Measurements from ENCODE around the gene RAB40A. TPM values are rescaled to one million over a fixed set of nuclear protein-coding genes. Genes with fewer than 3 reads are reported as not detected.

RAB40A gene, protein sequence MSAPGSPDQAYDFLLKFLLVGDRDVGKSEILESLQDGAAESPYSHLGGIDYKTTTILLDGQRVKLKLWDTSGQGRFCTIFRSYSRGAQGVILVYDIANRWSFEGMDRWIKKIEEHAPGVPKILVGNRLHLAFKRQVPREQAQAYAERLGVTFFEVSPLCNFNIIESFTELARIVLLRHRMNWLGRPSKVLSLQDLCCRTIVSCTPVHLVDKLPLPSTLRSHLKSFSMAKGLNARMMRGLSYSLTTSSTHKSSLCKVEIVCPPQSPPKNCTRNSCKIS
- 1 to 10 TPM; 2.1 to 3.0 (median 2.2) TPM for polyA plus RNA-seq (ENCODE audit: insufficient read length in 3 of 3)

GRCh38 chrX:103519389-103519788 is at the start of gene RAB40A:
RAB40A (minus strand) TSS chrX:103519489; CDS start chrX:103500756, 18,733 bp downstream.
- DNase-seq (ENCODE audit: low read depth in 3 of 3, low spot score in 2 of 3) = no peak

- no peak for DNase-seq (ENCODE audit: low read depth in 3 of 3, low spot score in 2 of 3)
Observed at GRCh38 chrX:103565752-103566151, 46.5 kb upstream of the RAB40A start.

DNA sequence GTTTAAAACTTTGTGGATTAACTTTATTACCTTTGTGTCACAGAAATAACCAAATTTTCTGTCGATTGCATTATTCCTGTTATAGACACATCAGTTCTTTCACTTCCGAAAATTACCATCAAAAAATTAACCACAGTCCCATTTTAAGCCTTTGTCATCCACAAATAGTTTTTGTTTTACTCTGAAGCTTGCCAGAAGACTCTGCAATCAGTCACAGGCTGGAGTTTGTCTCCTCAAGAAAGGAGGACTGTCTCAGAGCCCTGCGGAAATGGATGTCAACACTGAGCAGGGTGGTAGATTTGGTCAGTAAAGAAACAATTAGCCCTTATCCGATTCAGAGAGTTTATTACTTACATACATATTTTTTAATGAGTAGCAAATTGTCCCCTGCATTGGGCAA is 45.9 kb upstream of the RAB40A start:
- no peak for DNase-seq (ENCODE audit: low read depth in 3 of 3, low spot score in 2 of 3)

- no peak for DNase-seq (ENCODE audit: low read depth in 3 of 3, low spot score in 2 of 3)
Observed at GRCh38 chrX:103562801-103563200, 43.5 kb upstream of the RAB40A start.

DNA sequence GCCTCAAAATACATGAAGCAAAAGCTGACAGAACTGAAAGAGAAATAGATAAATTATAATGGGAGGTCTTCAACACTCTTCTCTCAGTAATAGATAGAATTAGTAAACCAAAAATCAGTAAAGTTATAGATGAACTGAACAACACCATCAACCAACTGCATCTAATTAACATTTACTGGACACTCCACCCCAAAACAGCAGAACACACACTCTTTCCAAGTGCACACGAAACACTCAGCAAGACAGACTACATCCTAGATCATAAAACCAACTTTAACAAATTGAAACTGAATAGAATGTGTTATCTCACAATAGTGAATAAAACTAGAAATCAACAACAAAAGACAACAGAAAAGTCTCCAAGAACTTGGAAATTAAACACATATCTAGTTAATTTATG is 41.0 kb upstream of the RAB40A start:
- no peak for DNase-seq (ENCODE audit: low read depth in 3 of 3, low spot score in 2 of 3)

DNA sequence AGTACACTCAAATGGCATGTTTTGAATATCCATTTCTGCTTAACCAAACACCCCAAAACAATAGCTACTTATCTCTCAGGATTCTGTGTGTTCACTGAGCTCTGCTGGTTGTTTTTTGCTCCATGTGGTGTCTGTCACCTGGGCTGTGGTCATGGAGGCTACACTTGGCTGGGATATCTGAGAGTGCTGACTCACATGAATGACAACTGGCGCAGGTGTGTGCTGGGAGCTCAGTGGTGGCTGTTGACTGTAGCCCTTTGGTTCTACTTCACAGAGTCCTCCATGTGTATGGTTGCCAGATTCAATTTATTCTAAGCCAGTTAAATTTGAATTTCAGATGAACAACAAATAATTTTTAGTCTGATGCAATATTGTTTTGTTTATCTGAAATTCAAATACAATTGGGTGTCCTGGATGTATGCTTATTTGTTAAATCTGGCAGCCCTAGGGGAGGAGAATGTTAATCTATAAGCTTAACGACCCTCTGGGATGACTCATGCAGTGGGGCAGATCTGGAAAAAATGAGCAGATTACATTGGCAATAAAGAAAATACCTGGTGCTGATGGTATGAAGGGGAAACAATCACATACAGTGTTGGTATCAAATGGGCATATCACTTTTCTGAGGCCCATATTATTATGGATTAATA is 37.8 kb upstream of the RAB40A start:
- DNase-seq (ENCODE audit: low read depth in 3 of 3, low spot score in 2 of 3) = no peak

DNA sequence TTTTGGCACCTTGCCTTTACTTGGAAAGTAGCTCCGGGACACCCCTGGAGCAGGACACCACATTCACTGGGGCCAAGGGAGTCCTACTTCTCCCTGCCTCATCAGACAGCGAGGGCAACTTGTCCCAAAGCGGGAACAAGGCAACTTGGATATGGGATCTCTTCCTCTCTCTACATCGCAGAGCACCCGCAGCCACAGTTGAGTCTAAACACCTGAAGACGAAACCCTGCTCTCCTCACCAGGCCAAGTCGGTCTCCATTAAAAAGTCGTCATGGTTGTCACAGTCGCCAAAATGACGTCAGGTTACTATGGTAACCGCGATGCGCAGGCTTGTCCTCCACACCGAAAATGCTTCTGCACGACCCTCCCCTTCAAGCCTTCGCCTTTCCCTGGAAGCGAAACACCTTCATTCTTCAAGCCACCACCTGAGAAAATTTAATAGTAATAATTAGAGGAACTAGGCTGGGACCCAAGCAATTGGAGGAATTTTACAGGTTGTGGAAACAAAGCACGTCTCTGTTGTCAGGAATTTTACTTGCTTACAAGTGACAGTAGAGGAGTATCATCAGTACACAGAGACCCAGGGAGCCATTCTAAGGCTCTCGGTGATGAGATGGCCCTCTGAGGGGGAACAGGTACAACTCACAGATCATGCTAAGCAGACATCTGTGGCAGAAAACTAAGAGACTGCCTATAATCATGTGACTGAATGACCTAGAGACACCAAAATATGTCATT is 35.6 kb upstream of the RAB40A start:
- DNase-seq (ENCODE audit: low read depth in 3 of 3, low spot score in 2 of 3) = peak; percentile 71 to 76 (median 75)

DNA sequence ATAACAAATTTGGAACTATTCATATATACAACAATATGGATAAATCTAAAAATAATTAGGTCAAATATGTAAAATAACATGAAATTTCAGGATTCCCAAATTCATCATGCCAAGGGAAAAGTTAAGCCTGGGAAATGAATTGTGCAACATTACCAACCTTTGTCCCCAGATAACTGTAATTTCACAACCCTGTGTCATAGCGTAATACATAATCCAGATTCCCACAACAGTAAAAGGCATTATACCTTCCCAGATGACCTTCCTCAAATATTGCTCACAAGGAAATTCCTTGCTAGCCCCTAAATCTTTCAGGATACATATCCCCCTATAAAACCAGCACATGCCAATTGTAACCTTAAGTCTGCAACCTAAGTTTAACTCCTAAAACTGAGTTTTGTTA is 32.9 kb upstream of the RAB40A start:
- DNase-seq (ENCODE audit: low read depth in 3 of 3, low spot score in 2 of 3) = no peak

GRCh38 chrX:103550415-103551051 is 31.2 kb upstream of the RAB40A start:
- DNase-seq (ENCODE audit: low read depth in 3 of 3, low spot score in 2 of 3) = no peak

- DNase-seq (ENCODE audit: low read depth in 3 of 3, low spot score in 2 of 3) = no peak
Observed at GRCh38 chrX:103549916-103550315, 30.6 kb upstream of the RAB40A start.

DNA sequence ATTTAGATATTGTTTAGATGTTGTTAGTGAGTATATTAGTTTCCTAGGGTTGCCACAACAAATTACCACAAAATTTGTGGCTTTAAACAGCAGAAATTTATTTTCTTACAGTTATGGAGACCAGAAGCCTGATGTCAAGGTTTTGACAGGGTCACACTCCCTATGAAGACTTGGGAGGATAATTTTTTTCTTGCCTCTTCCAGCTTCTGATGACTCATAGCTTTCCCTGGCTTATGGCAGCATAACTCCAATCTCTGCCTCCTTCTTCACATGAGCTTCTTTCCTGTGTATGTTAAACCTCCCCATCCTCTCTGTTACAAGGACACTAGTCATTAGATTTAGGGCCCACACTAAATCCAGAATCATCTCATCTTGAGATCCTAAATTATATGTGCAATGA is 20.9 kb upstream of the RAB40A start:
- DNase-seq (ENCODE audit: low read depth in 3 of 3, low spot score in 2 of 3) = no peak

- DNase-seq (ENCODE audit: low read depth in 3 of 3, low spot score in 2 of 3) = no peak
Observed at GRCh38 chrX:103539695-103540094, 20.4 kb upstream of the RAB40A start.

DNA sequence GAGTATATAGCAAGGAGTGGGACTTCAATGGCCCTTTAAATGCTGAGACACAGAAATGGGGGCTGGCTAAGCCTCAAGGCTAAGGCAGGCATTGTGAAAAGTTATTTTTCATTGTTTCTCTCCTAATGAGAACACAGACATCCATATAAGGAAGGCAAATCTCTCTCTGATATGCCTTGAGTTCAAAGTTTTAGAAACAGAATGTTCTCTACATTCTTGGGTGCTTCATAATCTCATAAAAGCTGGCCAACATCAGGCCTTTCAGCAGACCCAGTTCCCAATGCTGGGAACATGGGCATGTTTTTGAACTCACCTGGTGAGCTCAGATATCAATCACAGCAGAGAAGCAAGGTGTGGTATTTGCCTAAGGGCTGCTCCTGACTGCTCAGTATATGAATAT is 19.4 kb upstream of the RAB40A start:
- no peak for DNase-seq (ENCODE audit: low read depth in 3 of 3, low spot score in 2 of 3)

GRCh38 chrX:103537871-103538387 is 18.6 kb upstream of the RAB40A start:
- no peak for DNase-seq (ENCODE audit: low read depth in 3 of 3, low spot score in 2 of 3)

DNA sequence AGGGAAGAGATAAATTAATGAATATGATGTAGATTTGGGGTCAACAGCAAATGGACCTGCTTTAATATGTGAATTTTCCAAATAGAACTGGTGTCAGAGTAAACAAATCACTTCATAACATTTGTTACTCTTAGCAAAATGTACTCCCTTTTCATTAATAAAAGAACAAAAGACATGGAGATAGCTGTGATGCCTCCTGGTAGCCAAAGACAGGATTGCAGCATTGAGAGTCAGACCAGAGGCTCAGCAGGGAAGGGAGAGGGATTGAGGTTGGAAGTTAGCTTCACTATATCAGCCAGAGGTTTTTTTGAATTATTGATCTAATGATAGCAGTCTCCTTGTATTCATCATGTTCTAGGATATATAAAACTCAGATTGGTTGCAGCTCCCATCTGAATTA is 17.4 kb upstream of the RAB40A start:
- DNase-seq (ENCODE audit: low read depth in 3 of 3, low spot score in 2 of 3) = no peak

GRCh38 chrX:103536071-103536470 is 16.8 kb upstream of the RAB40A start:
- DNase-seq (ENCODE audit: low read depth in 3 of 3, low spot score in 2 of 3) = no peak

- no peak for DNase-seq (ENCODE audit: low read depth in 3 of 3, low spot score in 2 of 3)
Observed at GRCh38 chrX:103535206-103535605, 15.9 kb upstream of the RAB40A start.

- peak; percentile 54 to 63 (median 56) for DNase-seq (ENCODE audit: low read depth in 3 of 3, low spot score in 2 of 3)
Observed at GRCh38 chrX:103533511-103534216, 14.4 kb upstream of the RAB40A start.

- DNase-seq (ENCODE audit: low read depth in 3 of 3, low spot score in 2 of 3) = no peak
Observed at GRCh38 chrX:103531002-103531401, 11.7 kb upstream of the RAB40A start.

DNA sequence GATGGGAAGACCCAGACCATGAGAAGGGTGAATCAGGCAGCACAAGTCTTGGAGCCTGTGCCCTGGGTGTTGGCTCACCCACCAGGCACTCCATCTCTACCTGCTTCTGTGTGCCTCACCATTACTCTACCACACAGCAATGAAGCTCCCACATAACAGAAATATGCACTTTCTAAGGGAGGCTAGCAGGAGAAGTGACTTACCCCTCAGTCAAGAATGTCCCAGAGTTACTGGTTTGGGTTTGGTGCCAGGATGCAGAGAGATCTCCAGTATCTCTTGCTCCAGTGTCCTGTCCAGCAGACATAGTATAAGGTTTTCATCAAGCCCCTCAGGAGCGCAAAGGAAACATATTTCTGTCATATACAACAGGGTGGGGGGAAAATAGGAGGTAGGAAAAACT is 11.3 kb upstream of the RAB40A start:
- DNase-seq (ENCODE audit: low read depth in 3 of 3, low spot score in 2 of 3) = no peak

Data from right renal cortex interstitium (tissue), 3 donors.